SK-N-SH (cell line): ENCODE results near the gene METTL17.

Experiments used
- CTCF ChIP-seq: fragments of 200-600 bp; sonication (generic); IDR thresholded peaks from 2 replicates; pipeline ENCODE4 v1.6.1; 2017; ENCODE audit warnings: antibody characterized with exemption, mild to moderate bottlenecking, moderate library complexity
- RCOR1 ChIP-seq: fragments of 150-350 bp; IDR thresholded peaks from 2 replicates; pipeline ENCODE4 v1.6.1; 2017; ENCODE audit warnings: antibody characterized with exemption, low read length
- SMC3 ChIP-seq: IDR thresholded peaks from 2 replicates; pipeline ENCODE4 v1.6.1; 2012; ENCODE audit warnings: low read depth, low read length, improper control_type of control experiment

- TF ChIP-seq CTCF (no peak), SMC3 (no peak), RCOR1 (no peak)
These were observed 26.8 kb downstream of the METTL17 start for GRCh38 chr14:21016413-21017190.
